Peyer's patch (tissue), 4 donors: ENCODE measurements around the gene CD300LG. TPM values are rescaled to one million over a fixed set of nuclear protein-coding genes. Genes with fewer than 3 reads are reported as not detected.
"Not testable (repeated sequence)": the region's sequence is repeated elsewhere in the genome, so short reads cannot be mapped to it uniquely, and the experiment has no call there.

Experiments
- DNase-seq, 3 donors: peaks; one replicate each; pipeline ENCODE4 v3.0.0-alpha.2; 2017 to 2019
- H3K27ac ChIP-seq, 4 donors: fragments of 200-600 bp; sonication (generic); one replicate each; pipeline ENCODE4 v1.5.1; 2016 to 2019
- H3K27me3 ChIP-seq, 2 donors: fragments of 200-600 bp; sonication (generic); one replicate each; pipeline ENCODE4 v1.5.1; 2019
- H3K36me3 ChIP-seq, 3 donors: fragments of 200-600 bp; sonication (generic); one replicate each; pipeline ENCODE4 v1.5.1; 2016 to 2019
- H3K4me1 ChIP-seq, 4 donors: fragments of 200-600 bp; sonication (generic); one replicate each; pipeline ENCODE4 v1.5.1; 2016 to 2019
- H3K4me3 ChIP-seq, 4 donors: fragments of 200-600 bp; sonication (generic); 1 replicate in 3 of 4; 2 replicates in 1 of 4; pipeline ENCODE4 v1.5.1; 2016 to 2019; ENCODE audit warnings: mild to moderate bottlenecking in 1 of 4
- H3K9me3 ChIP-seq, 4 donors: fragments of 200-600 bp; sonication (generic); one replicate each; pipeline ENCODE4 v1.5.1; 2016 to 2019; ENCODE audit warnings: mild to moderate bottlenecking in 1 of 4
- POLR2A ChIP-seq, 2 donors: fragments of 450-650 bp; IDR thresholded peaks; one replicate each; pipeline ENCODE4 v1.5.1; 2017; ENCODE audit warnings: antibody characterized with exemption in 2 of 2, mild to moderate bottlenecking in 2 of 2, moderate library complexity in 2 of 2
- total RNA-seq, 4 donors: library from RNA; depleted of rRNA; stranded (reverse); fragments of >200 nt; gene quantifications; one replicate each; pipeline ENCODE4 v1.1.0, GENCODE V29; 2016
- TF ChIP-seq, protein P1 (sequence below), 6 experiments: fragments of 450-650 bp in 4 of 6; fragments of 200-600 bp in 2 of 6; sonication (generic) in 1 of 6; IDR thresholded peaks; one replicate each; pipeline ENCODE4 v1.5.1; 2017 to 2019; ENCODE audit warnings: antibody characterized with exemption in 6 of 6, mild to moderate bottlenecking in 3 of 6, moderate library complexity in 1 of 6

The CD300LG gene
- total RNA-seq, 4 donors from 2014 or later = 0.54 TPM; not detected in 3

GRCh38 chr17:43840814-43841213 is 6.2 kb upstream of the CD300LG start:
- Histone ChIP-seq H3K36me3 (no peaks in the 10 kb centered on the region), H3K27me3 (no peaks in the 10 kb centered on the region), H3K27ac (no peak overlapping the region), H3K4me1 (peaks cover 0 to 12% (median 1%) of the 10 kb centered on the region in 4 donors), H3K4me3 (no peak overlapping the region), H3K9me3 (no peaks in the 10 kb centered on the region)
- TF ChIP-seq POLR2A (IDR thresholded peaks at IDR 0.05) = no peak
- TF ChIP-seq, protein P1, sequence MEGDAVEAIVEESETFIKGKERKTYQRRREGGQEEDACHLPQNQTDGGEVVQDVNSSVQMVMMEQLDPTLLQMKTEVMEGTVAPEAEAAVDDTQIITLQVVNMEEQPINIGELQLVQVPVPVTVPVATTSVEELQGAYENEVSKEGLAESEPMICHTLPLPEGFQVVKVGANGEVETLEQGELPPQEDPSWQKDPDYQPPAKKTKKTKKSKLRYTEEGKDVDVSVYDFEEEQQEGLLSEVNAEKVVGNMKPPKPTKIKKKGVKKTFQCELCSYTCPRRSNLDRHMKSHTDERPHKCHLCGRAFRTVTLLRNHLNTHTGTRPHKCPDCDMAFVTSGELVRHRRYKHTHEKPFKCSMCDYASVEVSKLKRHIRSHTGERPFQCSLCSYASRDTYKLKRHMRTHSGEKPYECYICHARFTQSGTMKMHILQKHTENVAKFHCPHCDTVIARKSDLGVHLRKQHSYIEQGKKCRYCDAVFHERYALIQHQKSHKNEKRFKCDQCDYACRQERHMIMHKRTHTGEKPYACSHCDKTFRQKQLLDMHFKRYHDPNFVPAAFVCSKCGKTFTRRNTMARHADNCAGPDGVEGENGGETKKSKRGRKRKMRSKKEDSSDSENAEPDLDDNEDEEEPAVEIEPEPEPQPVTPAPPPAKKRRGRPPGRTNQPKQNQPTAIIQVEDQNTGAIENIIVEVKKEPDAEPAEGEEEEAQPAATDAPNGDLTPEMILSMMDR (IDR thresholded peaks at IDR 0.05) = no peak
- no peak for DNase-seq

GRCh38 chr17:43841282-43841681 is 5.7 kb upstream of the CD300LG start:
- DNase-seq = no peak
- no peak overlapping the region for H3K4me3 ChIP-seq
- H3K36me3 ChIP-seq = no peaks in the 10 kb centered on the region
- H3K27ac ChIP-seq = no peak overlapping the region
- TF ChIP-seq, protein P1 (IDR thresholded peaks at IDR 0.05) = no peak
- no peak for TF ChIP-seq POLR2A (IDR thresholded peaks at IDR 0.05)
- no peaks in the 10 kb centered on the region for H3K9me3 ChIP-seq
- peaks cover 0 to 12% (median 1%) of the 10 kb centered on the region in 4 donors for H3K4me1 ChIP-seq
- no peaks in the 10 kb centered on the region for H3K27me3 ChIP-seq

DNA sequence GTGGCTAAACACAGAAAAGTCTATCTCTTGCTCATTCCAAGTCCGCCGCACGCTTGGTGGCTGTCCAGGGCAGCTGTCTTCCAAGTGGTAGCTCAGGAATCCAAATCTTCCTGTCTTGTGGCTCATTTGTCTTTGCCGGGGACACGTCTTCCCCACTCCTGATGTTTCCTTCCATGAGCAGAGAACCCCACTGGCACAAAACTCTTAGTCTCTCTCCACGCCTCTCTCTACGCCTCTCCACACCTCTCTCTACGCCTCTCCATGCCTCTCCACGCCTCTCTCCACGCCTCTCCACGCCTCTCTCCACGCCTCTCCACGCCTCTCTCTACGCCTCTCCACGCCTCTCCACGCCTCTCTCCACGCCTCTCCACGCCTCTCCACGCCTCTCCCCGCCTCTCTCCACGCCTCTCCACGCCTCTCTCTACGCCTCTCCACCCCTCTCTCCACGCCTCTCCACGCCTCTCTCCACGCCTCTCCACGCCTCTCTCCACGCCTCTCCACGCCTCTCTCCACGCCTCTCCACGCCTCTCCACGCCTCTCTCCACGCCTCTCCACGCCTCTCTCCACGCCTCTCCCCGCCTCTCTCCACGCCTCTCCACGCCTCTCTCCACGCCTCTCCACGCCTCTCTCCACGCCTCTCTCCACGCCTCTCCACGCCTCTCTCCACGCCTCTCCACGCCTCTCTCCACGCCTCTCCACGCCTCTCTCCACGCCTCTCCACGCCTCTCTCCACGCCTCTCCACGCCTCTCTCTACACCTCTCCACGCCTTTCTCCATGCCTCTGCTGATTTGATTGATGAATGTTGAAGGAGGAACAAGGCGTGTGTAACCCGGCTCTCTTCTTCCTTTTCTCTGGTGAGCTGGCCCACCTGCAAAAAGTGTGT is 4.6 kb upstream of the CD300LG start:
- not testable (repeated sequence) for DNase-seq, H3K9me3 ChIP-seq, H3K36me3 ChIP-seq, H3K27me3 ChIP-seq, H3K4me3 ChIP-seq, H3K27ac ChIP-seq
- H3K4me1 ChIP-seq = peaks cover 0 to 12% (median 1%) of the 10 kb centered on the region in 4 donors

DNA sequence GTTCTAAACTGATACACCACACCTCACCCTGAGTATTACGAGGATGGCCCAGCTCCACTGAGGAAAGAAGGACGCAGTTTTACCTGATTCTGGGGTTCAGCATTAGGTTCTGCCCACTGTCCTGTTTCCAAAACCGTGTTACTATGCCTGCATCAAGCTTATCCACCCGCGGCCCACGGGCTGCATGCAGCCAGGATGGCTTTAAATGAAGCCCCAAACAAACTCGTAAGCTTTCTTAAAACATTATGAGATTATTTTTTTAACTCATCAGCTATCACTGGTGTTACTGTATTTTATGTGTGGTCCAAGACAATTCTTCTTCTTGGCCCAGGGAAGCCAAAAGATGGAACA is 4.0 kb upstream of the CD300LG start:
- no peaks in the 10 kb centered on the region for H3K36me3 ChIP-seq
- no peaks in the 10 kb centered on the region for H3K27me3 ChIP-seq
- TF ChIP-seq, protein P1 (IDR thresholded peaks at IDR 0.05) = no peak
- TF ChIP-seq POLR2A (IDR thresholded peaks at IDR 0.05) = no peak
- H3K9me3 ChIP-seq = no peaks in the 10 kb centered on the region
- H3K27ac ChIP-seq = no peak overlapping the region
- no peak overlapping the region for H3K4me3 ChIP-seq
- no peak for DNase-seq
- peaks cover 0 to 12% (median 1%) of the 10 kb centered on the region in 4 donors for H3K4me1 ChIP-seq

DNA sequence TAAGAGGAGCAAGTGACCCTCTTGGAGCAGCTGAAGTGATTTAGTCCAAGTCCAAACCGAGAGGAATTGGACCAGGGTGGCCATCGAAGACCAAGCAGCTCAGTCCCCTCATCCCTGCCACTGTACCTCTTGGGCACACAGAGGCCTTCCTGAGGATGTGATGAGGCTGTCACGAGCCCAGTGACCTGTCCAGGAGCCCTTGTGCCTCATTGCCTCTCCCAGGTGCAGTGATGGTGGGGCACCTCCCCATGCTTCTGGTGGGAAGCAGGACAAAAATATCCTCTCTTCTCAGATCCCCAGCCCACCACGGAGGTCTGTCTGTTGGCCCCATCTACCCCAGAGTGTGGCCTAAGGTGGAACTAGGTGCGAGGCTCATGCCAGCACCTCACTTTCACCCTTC is 2.7 kb upstream of the CD300LG start:
- peak in 1 of 3 donors; percentile 20 for DNase-seq
- H3K4me1 ChIP-seq = peaks cover 0 to 12% (median 1%) of the 10 kb centered on the region in 4 donors
- no peaks in the 10 kb centered on the region for H3K27me3 ChIP-seq

DNA sequence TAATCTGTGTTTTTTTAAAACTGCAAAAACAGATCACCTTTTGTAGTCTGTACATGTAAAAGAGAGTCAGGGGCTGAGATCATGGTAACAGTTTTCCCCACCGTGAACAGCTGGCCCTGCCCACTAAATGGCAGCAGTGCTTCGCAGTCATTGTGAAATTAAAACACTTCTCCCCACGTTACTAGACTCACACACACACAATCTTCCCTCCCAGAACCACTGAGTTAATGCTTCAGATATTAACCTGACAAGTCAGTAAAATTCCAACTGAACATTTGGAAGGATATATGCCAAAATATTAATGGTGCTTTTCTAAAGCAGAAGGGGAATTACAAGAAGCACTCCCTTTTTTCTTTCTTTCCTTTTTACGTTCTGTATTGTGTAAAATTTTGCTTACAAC is 1.2 kb upstream of the CD300LG start:
- no peak for DNase-seq
- H3K36me3 ChIP-seq = no peaks in the 10 kb centered on the region
- TF ChIP-seq POLR2A (IDR thresholded peaks at IDR 0.05) = no peak
- TF ChIP-seq, protein P1 (IDR thresholded peaks at IDR 0.05) = no peak
- no peak overlapping the region for H3K4me3 ChIP-seq
- H3K4me1 ChIP-seq = peaks cover 0 to 3% (median 0%) of the 10 kb centered on the region in 4 donors
- no peaks in the 10 kb centered on the region for H3K9me3 ChIP-seq
- no peaks in the 10 kb centered on the region for H3K27me3 ChIP-seq
- no peak overlapping the region for H3K27ac ChIP-seq

More for the DNA sequence above, 2.7 kb upstream of the CD300LG start:
- H3K4me3 ChIP-seq = no peak overlapping the region
- H3K36me3 ChIP-seq = no peaks in the 10 kb centered on the region
- TF ChIP-seq, protein P1 (IDR thresholded peaks at IDR 0.05) = no peak
- H3K9me3 ChIP-seq = no peaks in the 10 kb centered on the region
- no peak overlapping the region for H3K27ac ChIP-seq
